NCI-H1092 (cell line): Measurements from ENCODE around the gene HAUS7.

Source experiments
- DNase-seq: peaks from one replicate; lab custom pipeline; 2025; lab: John Stamatoyannopoulos, UW

HAUS7 gene

DNA sequence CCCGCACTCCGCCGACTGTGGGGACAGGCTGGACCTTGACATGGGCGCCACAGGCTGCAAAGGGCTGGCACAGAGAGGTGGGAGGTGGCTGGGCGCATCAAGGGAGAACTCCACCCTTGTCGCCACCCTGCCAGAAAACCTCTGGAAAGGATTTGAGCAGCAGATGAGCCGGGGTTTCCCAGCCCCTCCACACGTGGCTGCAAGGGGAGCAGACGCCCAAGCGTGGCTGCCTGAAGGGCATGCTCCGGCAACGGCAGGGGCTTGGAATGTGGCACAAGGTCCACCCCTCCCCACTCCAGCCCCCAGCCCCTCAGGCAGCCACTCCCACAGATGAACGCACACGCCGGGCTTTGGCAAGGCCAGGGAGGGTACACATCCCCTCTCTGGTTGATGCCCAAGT is 29.0 kb upstream of the HAUS7 start:
- DNase-seq: no peak

DNA sequence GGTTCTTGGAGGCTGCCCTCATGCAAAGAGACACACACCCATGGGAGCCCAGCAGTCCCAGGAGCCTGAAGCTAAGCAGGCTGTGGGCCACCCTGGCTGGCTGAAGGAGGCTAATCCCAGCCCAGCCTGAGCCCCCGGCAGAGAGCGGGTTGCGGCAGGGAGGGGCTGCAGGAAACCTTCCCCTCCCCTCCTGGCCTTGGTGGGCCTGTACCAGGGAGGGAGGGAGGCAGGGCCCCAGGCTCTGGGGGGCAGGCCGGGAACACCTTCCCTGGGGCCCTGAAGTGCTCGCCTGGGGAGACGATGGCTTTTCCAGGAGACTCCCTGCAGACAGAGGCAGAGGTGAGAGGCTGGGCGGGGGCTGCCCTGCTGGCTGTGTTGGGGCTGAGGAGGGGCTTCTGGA is 28.1 kb upstream of the HAUS7 start:
- no peak for DNase-seq

DNA sequence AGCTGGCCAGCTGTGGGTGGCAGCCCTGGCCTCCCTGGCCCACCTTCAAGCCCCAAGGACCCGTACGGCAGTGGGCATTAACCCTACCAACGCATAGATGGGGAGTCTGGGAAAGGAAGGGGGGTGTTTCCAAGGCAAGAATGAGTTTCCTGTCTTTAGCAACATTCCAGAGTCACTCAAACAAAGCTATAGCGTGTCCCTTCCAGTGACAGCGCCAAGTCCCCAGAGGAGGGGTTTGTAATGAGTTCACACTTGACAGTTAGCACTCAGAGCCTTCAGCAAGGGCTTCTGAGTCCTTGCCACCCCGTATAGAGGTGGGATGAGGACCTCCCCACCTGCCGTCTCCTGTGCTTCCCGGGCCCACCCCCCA is 26.2 kb upstream of the HAUS7 start:
- DNase-seq: no peak

DNA sequence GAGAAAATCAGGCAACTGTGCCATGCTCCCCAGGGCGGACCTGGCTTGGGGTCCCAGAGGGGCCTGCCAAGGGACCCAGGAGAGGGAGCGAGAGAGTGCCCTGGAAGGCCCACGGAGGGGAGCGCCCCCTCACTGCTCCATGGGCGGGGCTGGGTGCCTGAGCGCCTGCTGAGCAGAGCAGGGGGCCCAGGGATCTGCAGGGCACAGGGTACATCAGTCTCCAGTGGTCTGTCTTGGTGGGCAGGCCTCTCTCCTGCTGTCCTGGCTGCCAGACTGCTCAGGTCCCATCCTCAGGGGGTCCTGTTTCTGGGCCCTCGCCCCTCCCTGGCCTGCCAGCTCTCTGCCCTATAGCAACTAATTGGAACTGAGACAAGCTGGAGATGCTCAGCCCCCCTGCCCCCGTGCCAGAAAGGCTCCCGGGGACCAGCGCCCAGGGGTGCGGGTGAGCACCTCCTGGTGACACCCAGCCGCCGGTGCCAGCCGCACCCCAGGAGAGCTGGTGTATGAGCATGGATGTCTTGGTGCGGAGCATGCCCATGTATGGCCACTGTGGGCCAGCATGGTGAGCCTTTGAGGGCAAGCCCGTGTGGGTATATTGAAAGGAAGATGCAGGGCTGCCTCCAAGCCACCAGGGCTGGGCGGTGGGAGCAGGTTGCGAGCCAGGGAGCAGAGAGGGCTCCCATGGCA is 25.7 kb upstream of the HAUS7 start:
- no peak for DNase-seq

DNA sequence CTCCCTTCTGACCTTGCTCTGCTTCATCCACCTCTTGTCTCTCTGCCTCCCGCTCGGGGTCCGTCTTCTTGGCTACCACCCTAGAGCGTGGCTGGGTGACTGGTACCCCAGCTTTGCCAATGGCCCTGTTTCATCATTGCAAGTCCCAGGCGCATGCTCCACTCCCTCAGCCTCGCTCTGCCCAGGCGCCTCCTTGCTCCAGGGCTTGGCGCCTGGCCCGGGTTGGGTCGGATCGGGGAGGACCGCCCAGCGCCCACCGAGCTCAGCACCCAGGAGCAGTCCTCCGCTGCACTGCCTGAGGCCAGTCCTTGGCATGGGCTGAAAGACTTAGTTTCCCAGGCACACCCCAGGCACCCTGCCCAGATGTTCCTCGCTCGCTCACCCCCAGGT is 25.0 kb upstream of the HAUS7 start:
- peak; percentile 39 for DNase-seq

DNA sequence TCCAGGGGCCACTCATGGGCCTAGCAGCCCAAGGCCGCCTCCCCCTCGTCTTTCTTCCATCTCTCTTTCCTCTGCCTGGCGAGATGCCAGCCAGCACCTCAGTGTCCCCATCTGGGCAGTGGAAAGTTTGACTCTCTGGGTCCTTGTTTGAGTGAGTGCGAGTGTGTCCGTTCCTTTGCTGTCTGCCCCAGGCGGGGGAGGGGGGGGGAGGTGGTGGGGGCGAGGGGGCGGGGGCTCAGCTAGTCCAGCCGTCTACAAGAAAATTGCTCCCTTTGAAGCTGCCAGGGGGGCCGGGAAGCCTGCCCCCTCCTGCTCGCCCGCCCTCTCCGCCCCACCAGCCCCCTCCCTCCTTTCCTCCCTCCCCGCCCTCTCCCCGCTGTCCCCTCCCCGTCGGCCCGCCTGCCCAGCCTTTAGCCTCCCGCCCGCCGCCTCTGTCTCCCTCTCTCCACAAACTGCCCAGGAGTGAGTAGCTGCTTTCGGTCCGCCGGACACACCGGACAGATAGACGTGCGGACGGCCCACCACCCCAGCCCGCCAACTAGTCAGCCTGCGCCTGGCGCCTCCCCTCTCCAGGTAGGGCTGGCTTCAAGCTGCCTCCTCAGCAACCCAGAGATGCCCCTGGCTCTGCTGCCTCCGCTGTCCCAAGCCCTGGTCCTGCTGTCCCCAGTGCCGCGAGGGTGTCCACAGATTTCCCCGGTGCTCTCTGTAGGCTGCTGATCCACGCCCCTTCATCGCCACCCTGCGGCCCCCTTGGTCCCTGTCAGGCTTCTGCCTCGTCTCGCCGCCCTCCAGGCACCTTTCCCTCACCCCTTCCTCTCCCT is 24.4 kb upstream of the HAUS7 start, which contains the start of gene BGN:
Gene BGN (plus strand): TSS at position 440 of the 821 bp plus-strand sequence. CDS start 9,652 bp downstream, outside the sequence.
- peak; percentile 39 for DNase-seq

DNA sequence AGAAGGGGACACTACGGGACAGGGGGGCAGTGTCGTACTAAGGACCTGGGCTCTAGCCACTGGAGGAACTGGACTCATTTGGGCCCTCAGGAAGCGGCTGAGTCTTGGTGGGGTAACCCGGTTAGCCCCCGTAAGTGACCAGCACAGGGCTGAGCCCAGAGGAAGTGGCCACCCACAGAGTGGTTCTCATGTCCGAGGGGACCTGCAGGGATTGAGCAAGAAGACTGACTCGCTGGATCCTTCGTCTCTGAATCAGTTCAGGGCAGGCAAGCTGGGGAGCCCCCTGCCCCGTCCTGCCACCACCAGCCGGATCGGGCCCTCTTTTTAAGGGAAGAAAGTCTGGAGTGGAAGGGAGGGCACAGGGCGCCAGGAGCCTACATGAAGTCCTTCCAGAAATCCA is 23.7 kb upstream of the HAUS7 start:
- no peak for DNase-seq

DNA sequence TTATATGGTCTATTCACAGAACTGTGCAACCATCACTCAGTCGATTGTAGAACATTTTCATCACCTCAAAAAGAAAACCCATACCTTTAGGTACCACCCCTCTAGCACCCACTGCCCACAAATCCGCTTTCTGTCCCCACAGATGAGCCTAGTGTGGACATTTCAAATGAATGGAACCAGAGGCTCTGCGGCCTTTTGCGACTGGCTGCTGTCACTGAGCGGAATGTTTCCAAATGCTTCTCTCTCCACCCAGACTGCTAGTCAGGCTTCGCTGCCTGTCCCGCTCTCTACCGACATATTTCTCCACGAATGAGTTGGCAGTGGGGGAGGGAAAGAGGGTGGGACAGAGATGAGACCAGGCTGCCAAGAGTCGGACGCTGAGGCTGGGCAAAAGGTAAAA is 22.7 kb upstream of the HAUS7 start:
- no peak for DNase-seq

DNA sequence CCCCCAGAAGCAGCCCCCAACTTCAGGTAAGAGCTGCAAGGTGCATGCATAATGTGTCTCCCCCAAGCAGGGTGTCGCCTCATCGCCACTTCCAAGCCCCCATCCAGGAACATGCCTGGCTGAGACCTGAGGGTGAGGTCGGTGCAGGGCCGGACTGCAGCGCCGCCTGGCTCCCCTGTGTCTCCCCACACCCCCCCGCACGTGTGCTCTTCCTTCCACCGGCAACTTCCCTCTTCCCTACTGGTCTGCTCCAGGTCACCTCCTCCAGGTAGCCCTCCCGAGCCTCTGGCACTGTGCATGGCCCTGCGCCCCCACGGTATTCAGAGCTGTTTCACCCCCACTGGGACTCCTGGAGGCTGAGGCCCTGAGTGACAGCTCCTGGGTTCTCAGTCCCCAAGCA is 22.2 kb upstream of the HAUS7 start:
- no peak for DNase-seq

DNA sequence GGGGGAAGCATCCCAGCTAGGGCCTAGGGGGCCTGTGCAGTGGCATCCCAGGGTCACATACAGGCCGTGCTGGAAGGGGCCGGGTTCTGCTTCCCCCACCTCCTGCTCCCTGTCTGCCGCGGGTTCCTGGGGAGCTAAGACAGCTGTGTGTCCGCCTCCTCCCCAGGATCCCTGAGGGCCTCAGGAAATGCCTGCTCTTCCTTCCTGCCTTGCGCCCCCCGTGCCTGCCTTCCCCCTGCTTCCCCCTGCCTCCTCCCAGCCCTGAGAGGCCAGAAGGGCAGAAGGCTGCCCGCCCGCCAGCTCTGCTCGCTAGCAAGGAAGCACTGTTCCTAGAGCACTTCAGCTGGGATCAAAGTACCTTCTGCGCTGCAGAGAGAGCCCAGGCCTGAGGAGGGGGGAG is 21.5 kb upstream of the HAUS7 start:
- DNase-seq: no peak

DNA sequence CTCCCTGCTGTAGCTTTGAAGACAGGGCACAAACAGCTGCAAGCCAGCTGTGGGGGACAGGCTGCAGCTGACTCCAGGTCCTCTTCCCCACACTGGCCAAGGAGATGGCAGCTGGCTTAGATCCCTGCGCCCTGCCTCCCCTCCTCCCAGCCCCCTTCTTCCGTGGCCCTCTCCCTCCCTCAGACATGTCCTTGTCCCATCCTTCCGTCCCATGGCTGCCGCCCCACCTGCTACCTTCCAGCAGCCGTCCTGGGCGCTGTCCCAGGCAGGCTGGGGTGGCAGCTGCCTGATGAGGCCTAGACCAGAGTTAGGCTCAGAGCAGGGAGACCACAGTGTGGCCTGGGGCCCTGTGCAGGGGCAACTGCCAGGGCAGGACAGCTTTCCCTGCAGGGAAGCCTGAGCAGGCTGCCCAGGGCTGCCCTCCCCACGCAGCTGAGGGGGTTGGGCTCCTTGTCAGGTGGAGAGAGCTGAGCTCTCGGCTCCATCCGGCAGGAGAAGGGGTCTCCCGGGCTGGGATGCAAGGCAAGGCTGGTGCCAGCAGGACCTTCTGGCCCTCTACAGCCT is 21.1 kb upstream of the HAUS7 start:
- DNase-seq: no peak

DNA sequence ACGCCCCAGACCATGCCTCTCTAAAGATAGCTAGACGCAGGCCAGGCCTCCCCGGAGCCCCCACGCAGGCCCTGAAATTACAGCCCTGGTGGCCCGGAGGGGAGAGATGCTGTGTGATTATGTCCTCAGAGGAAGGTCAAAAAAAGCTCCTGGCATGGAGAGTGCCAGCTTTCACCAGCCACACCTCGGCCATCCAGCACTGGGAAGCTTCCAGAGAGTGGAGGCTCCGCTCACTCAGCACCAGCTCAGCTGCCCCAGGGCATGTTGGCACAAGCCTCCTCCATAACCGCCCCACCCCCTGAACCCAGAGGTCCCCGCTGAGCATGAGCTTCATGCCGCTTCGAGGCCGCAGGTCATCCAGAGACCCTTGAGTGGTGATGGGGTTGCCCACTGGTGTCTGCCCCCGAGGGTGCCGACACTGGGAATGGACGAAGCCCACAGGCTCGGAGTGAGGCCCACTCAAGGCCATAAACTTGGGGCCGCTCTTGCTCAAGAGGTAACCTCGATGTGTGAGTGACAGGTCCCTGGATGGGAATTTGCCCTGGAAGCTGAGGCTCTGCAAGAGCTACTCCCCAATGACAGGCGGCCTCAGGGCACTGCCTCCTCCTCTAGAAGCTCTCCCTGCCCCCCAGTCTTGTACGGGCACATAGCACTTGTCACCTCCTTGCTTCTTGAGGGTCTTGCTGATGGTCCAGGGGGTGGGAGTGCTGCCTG is 20.0 kb upstream of the HAUS7 start:
- no peak for DNase-seq

DNA sequence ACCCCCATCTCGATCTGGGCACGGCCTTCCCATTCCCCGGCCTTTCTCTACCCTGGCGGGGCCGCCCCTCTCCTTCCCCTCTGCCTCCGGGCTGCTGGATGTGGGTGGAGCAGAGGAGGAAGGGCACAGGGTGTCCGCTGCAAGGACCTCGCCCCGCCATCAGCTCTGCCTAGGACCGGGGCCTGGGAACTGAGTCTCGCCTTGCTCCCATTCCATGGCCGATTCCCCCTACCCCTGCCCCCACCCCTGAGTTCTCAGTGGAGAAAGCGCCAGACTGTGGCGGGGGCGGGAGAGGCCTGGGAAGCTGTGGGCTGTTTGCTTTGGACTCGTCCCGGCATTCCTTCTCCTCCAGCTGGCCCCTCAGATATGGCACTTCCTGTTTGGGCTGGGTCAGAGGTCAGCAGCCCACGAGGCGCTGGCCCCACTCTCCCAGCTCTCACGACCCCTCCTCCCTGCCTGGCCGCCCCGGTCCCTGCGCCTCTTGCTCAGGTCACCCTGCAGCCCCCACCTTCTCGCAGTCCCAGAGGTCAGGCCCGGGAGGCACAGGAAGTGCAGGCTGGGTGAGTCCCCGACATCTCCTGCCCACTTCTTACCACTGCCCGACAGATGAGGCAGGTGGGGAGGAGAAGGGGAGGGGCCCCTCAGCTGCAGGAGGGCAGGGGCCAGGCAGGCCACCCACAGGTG is 18.0 kb upstream of the HAUS7 start:
- DNase-seq: no peak

DNA sequence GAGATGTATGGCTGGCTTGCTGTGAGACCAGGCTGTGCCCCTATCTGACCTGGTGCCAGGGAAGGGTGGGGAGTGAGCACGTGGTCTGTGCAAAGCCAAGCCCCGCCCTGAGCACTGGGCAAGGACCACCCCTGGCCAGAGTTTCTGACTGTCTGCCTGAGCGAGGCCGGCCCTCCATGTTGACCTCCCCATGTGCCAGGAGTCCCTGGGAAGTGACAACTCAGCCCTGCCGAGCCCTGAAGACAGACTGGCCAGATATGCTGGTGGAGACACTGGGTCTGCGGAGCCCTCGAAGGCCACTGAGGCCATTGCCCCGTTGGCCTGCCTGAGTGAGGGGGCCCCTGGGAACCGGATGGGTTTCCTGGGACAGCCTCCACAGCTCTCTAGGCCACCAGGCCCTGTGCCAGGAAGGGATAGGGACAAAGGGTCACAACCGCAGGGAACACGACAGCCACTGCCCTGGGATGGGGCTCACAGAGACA is 17.3 kb upstream of the HAUS7 start:
- DNase-seq: no peak

DNA sequence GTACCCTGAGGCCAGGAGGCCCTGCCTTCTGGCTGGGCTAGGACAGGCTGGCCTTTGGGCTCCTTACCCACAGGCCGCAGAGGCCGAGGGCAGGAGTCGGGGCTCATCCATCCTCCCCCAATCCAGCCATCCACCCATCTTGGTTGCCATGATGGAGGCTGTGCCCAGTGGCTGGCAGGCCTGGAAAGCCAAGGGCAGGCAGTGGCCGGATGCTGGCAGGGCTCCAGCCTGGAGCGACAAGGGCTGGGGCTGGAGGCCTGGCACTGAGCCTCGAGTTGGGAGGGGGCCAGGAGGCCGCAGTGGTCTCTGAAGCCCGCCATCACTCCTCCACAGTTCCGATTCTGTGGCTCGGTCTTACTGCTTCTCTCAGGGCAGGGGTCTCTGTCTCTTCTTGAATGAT is 15.8 kb upstream of the HAUS7 start:
- no peak for DNase-seq

DNA sequence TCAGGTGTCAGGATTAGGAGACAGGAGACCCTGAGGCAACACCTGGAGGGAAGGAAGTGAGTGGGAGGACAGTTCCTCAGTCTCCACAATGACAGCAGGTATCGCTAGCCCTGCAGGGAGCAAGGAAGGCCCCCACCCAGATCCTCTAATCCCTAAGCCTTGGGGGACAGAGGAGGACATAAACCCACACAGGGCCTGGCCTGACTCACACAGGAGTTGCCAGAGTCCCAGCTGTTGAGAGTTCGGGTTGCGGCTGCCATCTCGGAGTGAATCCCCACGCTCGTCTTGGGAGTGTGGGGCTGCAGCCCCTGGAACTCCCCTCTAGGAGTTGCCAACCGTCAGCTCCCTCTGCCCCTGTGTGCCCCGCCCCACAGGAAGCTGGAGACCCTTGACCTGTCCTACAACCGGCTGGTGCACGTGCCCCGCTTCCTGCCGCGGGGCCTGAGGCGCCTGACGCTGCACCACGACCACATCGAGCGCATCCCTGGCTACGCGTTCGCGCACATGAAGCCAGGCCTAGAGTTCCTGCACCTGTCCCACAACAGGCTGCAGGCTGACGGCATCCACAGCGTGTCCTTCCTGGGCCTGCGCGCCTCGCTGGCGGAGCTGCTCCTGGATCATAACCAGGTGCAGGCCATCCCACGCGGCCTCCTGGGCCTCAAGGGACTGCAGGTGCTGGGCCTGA is 15.2 kb upstream of the HAUS7 start:
- no peak for DNase-seq

DNA sequence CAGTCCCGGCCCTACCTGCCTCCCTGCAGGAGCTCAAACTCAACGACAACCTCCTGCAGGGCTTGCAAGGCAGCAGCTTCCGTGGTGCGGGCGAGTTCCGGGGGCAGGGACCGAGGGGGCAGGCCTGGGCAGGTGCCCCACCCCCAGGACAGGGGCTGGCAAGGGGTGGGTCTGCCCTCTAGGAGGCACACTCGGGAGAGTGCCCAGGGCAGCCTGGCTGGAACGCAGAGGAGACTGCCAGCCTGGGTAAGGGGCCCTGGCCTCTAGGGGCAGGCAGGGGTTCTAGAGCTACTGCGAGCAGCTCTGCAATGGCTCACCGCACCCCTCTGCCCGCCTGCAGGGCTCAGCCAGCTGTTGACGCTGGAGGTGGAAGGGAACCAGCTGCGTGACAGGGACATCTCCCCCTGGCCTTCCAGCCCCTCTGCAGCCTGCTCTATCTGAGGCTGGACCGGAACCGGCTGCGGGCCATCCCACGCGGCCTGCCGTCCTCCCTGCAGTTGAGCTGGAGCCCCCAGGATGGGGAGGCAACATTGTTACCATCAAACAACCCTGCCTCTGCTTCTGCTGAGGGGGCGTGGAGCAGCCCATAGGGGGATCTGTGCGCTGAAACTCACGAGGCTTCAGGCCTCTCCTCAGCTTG is 12.1 kb upstream of the HAUS7 start:
- DNase-seq: no peak

DNA sequence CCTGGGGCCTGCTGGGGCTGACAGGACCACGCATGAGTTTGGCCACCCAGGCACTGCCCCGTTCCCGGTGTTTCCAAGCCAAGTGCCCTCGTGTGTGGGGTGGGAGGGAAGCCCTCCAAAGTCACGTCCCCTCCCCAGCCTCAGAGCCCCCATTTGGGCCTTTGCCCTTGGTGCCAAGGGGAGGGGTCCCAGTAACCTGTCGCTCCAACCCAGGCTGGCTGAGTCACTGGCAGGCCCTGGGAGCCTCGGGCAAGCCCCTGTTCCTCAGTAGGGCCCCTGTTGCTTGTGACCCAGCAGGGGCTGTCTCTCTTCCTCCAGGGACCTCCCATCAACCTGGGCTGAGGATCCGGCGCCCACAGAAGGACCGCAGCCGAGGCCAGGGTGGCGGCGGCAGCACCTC is 10.7 kb upstream of the HAUS7 start:
- no peak for DNase-seq

DNA sequence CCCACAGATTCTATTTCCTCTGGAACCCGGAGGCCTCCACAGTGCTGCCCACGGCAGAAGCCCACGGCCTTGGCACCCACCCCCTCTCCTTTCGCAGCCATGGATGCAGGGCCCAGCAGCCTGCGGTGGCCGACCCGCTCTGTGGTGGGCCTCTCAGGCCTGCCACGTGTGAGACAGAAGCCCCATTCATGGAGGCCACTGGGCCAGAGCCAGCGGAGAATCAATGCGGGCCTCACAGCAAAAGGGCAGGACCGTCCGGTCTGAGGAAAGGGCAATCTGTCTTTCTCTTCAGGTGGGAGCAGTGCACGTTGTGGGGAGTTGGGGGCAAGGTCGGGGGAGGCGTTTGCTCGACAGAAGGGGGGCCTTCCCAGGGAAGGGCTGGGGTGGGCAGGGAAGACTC is 8.4 kb upstream of the HAUS7 start:
- no peak for DNase-seq

DNA sequence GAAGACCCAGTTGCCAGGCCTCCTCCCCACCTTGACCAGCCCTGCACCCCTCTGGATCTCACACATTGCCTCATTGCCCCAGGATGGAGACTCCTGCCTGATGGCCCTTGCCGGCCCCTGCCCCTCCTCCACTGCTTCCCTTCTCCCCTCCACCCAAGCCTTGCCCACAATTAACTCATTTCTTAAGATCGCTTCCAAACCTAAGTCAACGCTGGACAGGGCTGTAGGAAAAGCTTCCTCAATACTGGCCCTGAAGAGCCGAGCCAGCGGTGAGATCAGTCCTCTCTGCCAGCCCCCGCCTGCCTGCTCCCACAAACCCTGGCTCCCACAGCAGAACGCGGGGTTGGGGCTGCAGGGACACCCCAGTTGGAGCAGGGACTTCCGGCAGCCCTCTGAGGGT is 7.5 kb upstream of the HAUS7 start:
- DNase-seq: no peak

DNA sequence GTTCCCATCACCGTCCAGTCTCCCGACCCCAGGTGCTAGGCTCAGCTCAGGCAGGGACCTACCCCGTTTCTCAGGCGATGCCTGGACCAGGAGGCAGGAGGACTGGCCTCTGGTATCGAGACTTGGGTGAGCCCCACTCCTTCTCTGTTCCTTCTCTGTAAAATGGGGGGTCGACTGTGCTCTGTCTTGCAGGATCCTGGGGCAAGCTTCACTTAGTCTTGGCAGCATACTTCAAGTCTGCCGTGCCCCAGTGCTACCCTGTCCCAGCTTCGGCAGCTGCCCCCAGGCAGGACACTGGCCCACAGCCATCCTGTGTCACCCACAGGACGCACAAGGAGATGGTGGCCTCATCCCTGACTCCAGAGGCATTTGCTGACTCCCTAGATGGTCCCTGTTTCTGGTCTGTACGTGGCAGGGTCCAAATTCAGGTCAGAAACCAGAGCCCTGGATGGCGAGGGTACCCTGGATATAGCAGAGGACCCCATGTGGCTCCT is 7.0 kb upstream of the HAUS7 start:
- no peak for DNase-seq
